Stomach smooth muscle (tissue), 2 donors: ENCODE data around the gene CMIP.
"Not testable (repeated sequence)": the region's sequence is repeated elsewhere in the genome, so short reads cannot be mapped to it uniquely, and the experiment has no call there.

Experiments used
- H3K27ac ChIP-seq: one replicate; pipeline ENCODE4 v1.7.0; 2013; ENCODE audit warnings: mild to moderate bottlenecking, low read length, inconsistent platforms
- H3K27me3 ChIP-seq, 2 donors: one replicate each; pipeline ENCODE4 v1.7.0; 2013; ENCODE audit warnings: low read length in 2 of 2; ENCODE audit not compliant: insufficient read depth in 2 of 2, control insufficient read depth in 1 of 2
- H3K36me3 ChIP-seq, 2 donors: one replicate each; pipeline ENCODE4 v1.7.0; 2013; ENCODE audit warnings: low read length in 2 of 2; ENCODE audit not compliant: control insufficient read depth in 2 of 2, insufficient read depth in 2 of 2
- H3K4me1 ChIP-seq: one replicate; pipeline ENCODE4 v1.7.0; 2013; ENCODE audit warnings: low read length; ENCODE audit not compliant: control insufficient read depth, insufficient read depth
- H3K4me3 ChIP-seq, 2 donors: one replicate each; pipeline ENCODE4 v1.7.0; 2013; ENCODE audit warnings: low read length in 2 of 2
- H3K9ac ChIP-seq, 2 donors: one replicate each; pipeline ENCODE4 v1.7.0; 2013; ENCODE audit warnings: low read length in 2 of 2, mild to moderate bottlenecking in 1 of 2
- H3K9me3 ChIP-seq, 2 donors: one replicate each; pipeline ENCODE4 v1.7.0; 2013; ENCODE audit warnings: low read length in 2 of 2; ENCODE audit not compliant: control insufficient read depth in 2 of 2
- donor health status: healthy.
- donor health status: Pancreatic carcinoma.

CMIP gene

DNA sequence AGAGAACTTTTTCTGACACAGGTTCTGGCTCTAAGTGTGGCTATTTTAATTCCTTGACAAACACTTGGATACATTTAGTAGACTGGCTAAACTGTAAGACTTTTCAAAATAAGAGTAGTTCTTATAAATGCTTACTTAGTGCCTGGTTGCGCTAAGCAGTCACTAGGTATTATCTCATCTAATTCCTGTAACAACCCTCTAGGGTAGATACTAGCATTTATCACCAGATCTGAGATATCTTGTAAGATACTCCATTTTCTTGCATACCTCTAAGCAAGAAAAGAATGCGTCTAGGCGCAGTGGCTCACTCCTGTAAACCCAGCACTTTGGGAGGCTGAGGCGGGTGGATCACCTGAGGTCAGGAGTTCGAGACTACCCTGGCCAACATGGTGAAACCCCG is 131.2 kb downstream of the CMIP start:
- Histone ChIP-seq H3K27me3 (no peaks in the 10 kb centered on the region), H3K4me1 (peaks cover 7% of the 10 kb centered on the region), H3K9me3 (no peaks in the 10 kb centered on the region), H3K4me3 (no peak overlapping the region), H3K27ac (no peak overlapping the region), H3K9ac (no peak overlapping the region), H3K36me3 (no peaks in the 10 kb centered on the region)

GRCh38 chr16:81576696-81577095 is 132.1 kb downstream of the CMIP start:
- H3K27ac ChIP-seq = no peak overlapping the region
- no peaks in the 10 kb centered on the region for H3K9me3 ChIP-seq
- H3K27me3 ChIP-seq = no peaks in the 10 kb centered on the region
- H3K4me3 ChIP-seq = no peak overlapping the region
- peaks cover 7% of the 10 kb centered on the region for H3K4me1 ChIP-seq
- H3K9ac ChIP-seq = no peak overlapping the region
- no peaks in the 10 kb centered on the region for H3K36me3 ChIP-seq

- not testable (repeated sequence) for H3K36me3 ChIP-seq, H3K9ac ChIP-seq, H3K4me3 ChIP-seq, H3K4me1 ChIP-seq, H3K27ac ChIP-seq, H3K9me3 ChIP-seq, H3K27me3 ChIP-seq
These were observed 132.7 kb downstream of the CMIP start for GRCh38 chr16:81577272-81577671.

DNA sequence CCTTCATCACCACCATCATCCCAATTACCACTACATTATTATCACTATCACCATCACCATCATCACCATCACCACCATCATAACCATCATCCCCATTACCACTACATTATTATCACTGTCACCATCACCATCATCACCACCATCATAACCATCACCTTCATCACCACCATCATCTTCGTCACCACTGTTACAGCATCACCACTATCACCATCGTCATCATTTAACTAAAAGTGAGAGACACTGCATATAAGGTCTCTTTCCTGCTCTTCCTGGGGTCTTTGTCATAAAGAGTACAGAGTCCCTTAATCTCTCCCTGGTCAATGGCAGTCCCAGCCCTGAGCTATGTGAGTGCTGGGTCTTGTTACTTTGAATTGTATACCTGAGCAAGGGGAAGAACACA is 133.5 kb downstream of the CMIP start:
- Histone ChIP-seq H3K36me3 (no peaks in the 10 kb centered on the region), H3K9me3 (no peaks in the 10 kb centered on the region), H3K4me1 (peaks cover 7% of the 10 kb centered on the region), H3K27ac (no peak overlapping the region), H3K9ac (no peak overlapping the region), H3K27me3 (no peaks in the 10 kb centered on the region), H3K4me3 (no peak overlapping the region)

DNA sequence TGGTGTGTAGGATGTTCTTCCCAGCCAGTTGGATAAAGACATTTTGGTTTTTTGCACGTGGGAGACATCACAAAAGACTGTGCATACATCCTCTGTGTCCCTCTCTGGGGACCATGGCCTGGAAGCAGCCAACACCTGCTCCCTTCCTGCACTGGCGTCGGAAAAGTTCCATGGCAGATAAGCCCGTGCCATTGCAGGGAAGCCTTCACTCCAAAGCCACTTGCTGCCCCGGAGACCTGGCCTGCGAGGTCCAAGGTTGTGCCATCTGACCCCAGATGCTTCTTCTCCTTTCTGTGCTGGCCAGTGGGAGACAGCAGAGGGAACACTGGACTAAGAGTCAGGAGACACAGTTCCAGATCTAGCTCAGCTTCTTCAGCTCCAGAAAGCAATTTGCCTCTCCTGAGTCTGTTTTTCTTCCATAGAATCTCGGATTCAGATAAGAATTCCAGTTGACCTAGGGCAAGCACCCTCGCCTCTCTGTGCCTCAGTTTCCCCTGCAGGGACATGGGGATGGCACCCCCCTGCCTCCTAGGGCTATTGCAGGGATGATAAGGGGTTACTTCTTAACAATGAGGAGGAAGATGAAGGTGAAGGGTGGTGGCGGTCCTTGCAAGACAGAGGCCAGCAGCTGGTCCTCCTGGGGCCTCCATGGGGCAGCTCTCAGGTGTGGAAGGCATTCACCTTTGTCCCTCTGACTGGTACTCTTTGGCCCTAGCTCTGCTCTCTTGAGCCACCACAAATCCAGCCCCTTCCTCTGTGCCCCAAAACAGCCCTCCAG is 134.2 kb downstream of the CMIP start:
- Histone ChIP-seq H3K4me3 (no peak overlapping the region), H3K27ac (no peak overlapping the region), H3K9ac (no peak overlapping the region), H3K36me3 (no peaks in the 10 kb centered on the region), H3K27me3 (no peaks in the 10 kb centered on the region), H3K9me3 (no peaks in the 10 kb centered on the region), H3K4me1 (peaks cover 8% of the 10 kb centered on the region)

- H3K27ac ChIP-seq = no peak overlapping the region
- H3K27me3 ChIP-seq = no peaks in the 10 kb centered on the region
These were observed 136.5 kb downstream of the CMIP start for GRCh38 chr16:81581107-81581506.

DNA sequence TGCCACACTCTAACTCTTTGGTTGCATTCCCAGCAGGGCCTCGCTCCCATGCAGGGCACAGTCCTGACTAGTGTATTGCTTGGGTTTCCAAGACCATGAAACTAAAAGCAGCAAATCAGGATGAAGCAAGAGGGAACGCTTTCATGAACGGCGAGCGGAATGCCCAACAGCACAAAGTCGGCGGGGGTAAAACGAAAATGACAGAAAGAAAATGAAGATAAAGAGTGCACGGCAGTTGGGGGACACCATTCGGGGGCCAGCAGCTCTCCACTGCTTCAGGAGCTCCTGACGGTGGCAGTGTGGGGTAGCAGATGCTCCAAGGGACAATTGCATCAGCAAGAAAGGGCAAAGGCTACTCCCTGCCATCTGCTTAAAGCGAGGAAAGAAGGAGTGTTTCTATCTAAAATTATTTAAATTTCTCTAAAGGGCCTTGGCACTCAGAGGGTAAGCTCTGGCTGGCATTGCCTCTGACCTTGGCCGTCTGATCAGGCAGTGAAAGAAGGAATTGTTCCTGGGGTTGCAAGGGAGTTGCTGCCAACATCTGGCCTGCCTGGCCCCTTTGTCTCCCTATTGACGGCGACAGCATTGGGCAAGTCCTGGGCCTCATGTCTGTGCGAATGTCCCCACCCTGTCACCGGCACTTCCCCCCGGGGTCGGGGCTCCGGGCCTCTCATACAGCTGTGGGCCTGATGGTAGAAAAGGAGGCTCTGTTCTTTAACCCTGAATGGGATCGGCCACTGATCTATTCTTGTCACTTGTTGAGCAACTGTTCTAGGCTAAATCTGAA is 138.2 kb downstream of the CMIP start:
- Histone ChIP-seq H3K4me3 (no peak overlapping the region), H3K36me3 (no peaks in the 10 kb centered on the region), H3K4me1 (peaks cover 4% of the 10 kb centered on the region), H3K27ac (no peak overlapping the region), H3K9me3 (no peaks in the 10 kb centered on the region), H3K27me3 (no peaks in the 10 kb centered on the region), H3K9ac (no peak overlapping the region)

More at GRCh38 chr16:81581107-81581506, 136.5 kb downstream of the CMIP start:
- no peaks in the 10 kb centered on the region for H3K9me3 ChIP-seq
- H3K9ac ChIP-seq = no peak overlapping the region
- no peaks in the 10 kb centered on the region for H3K36me3 ChIP-seq
- no peak overlapping the region for H3K4me3 ChIP-seq
- peaks cover 4% of the 10 kb centered on the region for H3K4me1 ChIP-seq

- H3K36me3 ChIP-seq = no peaks in the 10 kb centered on the region
- H3K9me3 ChIP-seq = no peaks in the 10 kb centered on the region
- H3K9ac ChIP-seq = no peak overlapping the region
- H3K4me3 ChIP-seq = no peak overlapping the region
- no peaks in the 10 kb centered on the region for H3K27me3 ChIP-seq
- H3K4me1 ChIP-seq = peaks cover 4% of the 10 kb centered on the region
- H3K27ac ChIP-seq = no peak overlapping the region
These were observed 139.5 kb downstream of the CMIP start for GRCh38 chr16:81583893-81584631.

- Histone ChIP-seq H3K4me1 (peaks cover 6% of the 10 kb centered on the region), H3K9me3 (no peaks in the 10 kb centered on the region), H3K4me3 (no peak overlapping the region), H3K27me3 (no peaks in the 10 kb centered on the region), H3K27ac (no peak overlapping the region), H3K36me3 (no peaks in the 10 kb centered on the region), H3K9ac (no peak overlapping the region)
These were observed 141.2 kb downstream of the CMIP start for GRCh38 chr16:81585785-81586184.

- Histone ChIP-seq H3K27me3 (no peaks in the 10 kb centered on the region), H3K36me3 (no peaks in the 10 kb centered on the region), H3K4me3 (no peak overlapping the region), H3K9ac (no peak overlapping the region), H3K9me3 (no peaks in the 10 kb centered on the region), H3K4me1 (peaks cover 9% of the 10 kb centered on the region), H3K27ac (no peak overlapping the region)
These were observed 141.8 kb downstream of the CMIP start for GRCh38 chr16:81586417-81586816.
